Stimulated activated CD4-positive, alpha-beta T cell treated with anti-CD3 and anti-CD28 coated beads, Interleukin-2, amount 100 ng/mL, for 24 hours (primary cell): ENCODE results near the gene TM7SF3.
"Not testable (repeated sequence)": the region's sequence is repeated elsewhere in the genome, so short reads cannot be mapped to it uniquely, and the experiment has no call there.

Experiments
- DNase-seq, 2 donors: peaks; one replicate each; pipeline ENCODE4 v3.0.0-alpha.2; 2020

The TM7SF3 gene

GRCh38 chr12:26976687-26977086, 37.5 kb downstream of the TM7SF3 start:
- no peak for DNase-seq

GRCh38 chr12:26971963-26972362, 42.2 kb downstream of the TM7SF3 start:
- peak; percentile 59 to 69 for DNase-seq

GRCh38 chr12:26970136-26970535, 44.0 kb downstream of the TM7SF3 start:
- DNase-seq: no peak

GRCh38 chr12:26966842-26967241, 47.3 kb downstream of the TM7SF3 start:
- DNase-seq: no peak

- no peak for DNase-seq
Observed at GRCh38 chr12:26963413-26963812, 50.8 kb downstream of the TM7SF3 start.

- DNase-seq: no peak
Observed at GRCh38 chr12:26961803-26962202, 52.4 kb downstream of the TM7SF3 start.

GRCh38 chr12:26961391-26961790, 52.8 kb downstream of the TM7SF3 start:
- not testable (repeated sequence) for DNase-seq

- no peak for DNase-seq
Observed at GRCh38 chr12:26954027-26954426, 60.2 kb downstream of the TM7SF3 start.

- no peak for DNase-seq
Observed at GRCh38 chr12:26953447-26953846, 60.7 kb downstream of the TM7SF3 start.

GRCh38 chr12:26948309-26948708, 65.9 kb downstream of the TM7SF3 start:
- no peak for DNase-seq

- no peak for DNase-seq
Observed at GRCh38 chr12:26941215-26941594, 73.0 kb downstream of the TM7SF3 start.

- peak in 1 of 2 donors; percentile 32 for DNase-seq
Observed at GRCh38 chr12:26940516-26941214, 73.5 kb downstream of the TM7SF3 start.

GRCh38 chr12:26939953-26940352, 74.2 kb downstream of the TM7SF3 start:
- no peak for DNase-seq

- no peak for DNase-seq
Observed at GRCh38 chr12:26939192-26939832, 74.9 kb downstream of the TM7SF3 start.

GRCh38 chr12:26938701-26939062, 75.5 kb downstream of the TM7SF3 start:
- peak in 1 of 2 donors; percentile 38 for DNase-seq

GRCh38 chr12:26937863-26938700, 76.1 kb downstream of the TM7SF3 start, which contains the start of the genes FGFR1OP2 and INTS13:
Gene FGFR1OP2 (plus strand): TSS chr12:26938470. CDS start chr12:26954159, 15,689 bp downstream.
Gene INTS13 (minus strand): TSS chr12:26937981. CDS start chr12:26936803, 1,178 bp downstream.
- DNase-seq: peak; percentile 98

GRCh38 chr12:26937443-26937862, 76.7 kb downstream of the TM7SF3 start:
- no peak for DNase-seq

- no peak for DNase-seq
Observed at GRCh38 chr12:26936559-26937442, 77.4 kb downstream of the TM7SF3 start.

GRCh38 chr12:26935636-26936378, 78.4 kb downstream of the TM7SF3 start:
- no peak for DNase-seq

GRCh38 chr12:26929590-26929989, 84.6 kb downstream of the TM7SF3 start:
- no peak for DNase-seq

- no peak for DNase-seq
Observed at GRCh38 chr12:26928661-26929060, 85.5 kb downstream of the TM7SF3 start.
